Spinal cord (tissue), 10 donors: ENCODE measurements around the gene CCDC18. TPM values are rescaled to one million over a fixed set of nuclear protein-coding genes. Genes with fewer than 3 reads are reported as not detected.
"Not testable (repeated sequence)": the region's sequence is repeated elsewhere in the genome, so short reads cannot be mapped to it uniquely, and the experiment has no call there.

Source experiments
- DNase-seq, 6 donors: peaks; one replicate each; pipeline versions ENCODE4 v3.0.0 to v3.0.0-alpha.2; 2013 to 2015; ENCODE audit warnings: low spot score in 6 of 6, low read depth in 4 of 6
- H3K27ac ChIP-seq: one replicate; pipeline ENCODE4 v1.5.1; 2013; ENCODE audit warnings: low read depth, low read length, control low read depth
- H3K27me3 ChIP-seq: one replicate; pipeline ENCODE4 v1.6.1; 2013; ENCODE audit warnings: low read length; ENCODE audit not compliant: control insufficient read depth, insufficient read depth
- H3K36me3 ChIP-seq: one replicate; pipeline ENCODE4 v1.6.1; 2013; ENCODE audit warnings: low read length; ENCODE audit not compliant: control insufficient read depth, insufficient read depth
- H3K4me1 ChIP-seq: one replicate; pipeline ENCODE4 v1.6.1; 2013; ENCODE audit warnings: low read length; ENCODE audit not compliant: control insufficient read depth, insufficient read depth
- H3K4me3 ChIP-seq: one replicate; pipeline ENCODE4 v1.5.1; 2013; ENCODE audit warnings: low read depth, low read length, control low read depth
- H3K9me3 ChIP-seq: one replicate; pipeline ENCODE4 v1.6.1; 2013; ENCODE audit warnings: low read length; ENCODE audit not compliant: control insufficient read depth, insufficient read depth
- WGBS: methylation state at CpG from one replicate; pipeline ENCODE4 v1.1.5; 2013; ENCODE audit warnings: missing lambda C conversion rate; ENCODE audit not compliant: insufficient coverage; 5-methylcytosine and 5-hydroxymethylcytosine counted together
- polyA plus RNA-seq, 2 donors: library from polyadenylated mRNA; unstranded; fragments of 120-200 nt; gene quantifications; one replicate each; pipeline ENCODE4 v1.2.1, GENCODE V29; 2013; ENCODE audit not compliant: insufficient read length in 2 of 2
- total RNA-seq, 2 donors: library from RNA; depleted of rRNA in 1 of 2; stranded (reverse); fragments of 120-200 nt in 1 of 2; fragments of >200 nt in 1 of 2; gene quantifications; one replicate each; pipeline versions ENCODE4 v1.2.3 to v1.2.4, GENCODE V29; 2013 to 2014
- donor health status: healthy.

Gene CCDC18
- total and polyA plus RNA-seq, 4 donors: 4.8 to 9.4 (median 7.9) TPM

- H3K27ac ChIP-seq, H3K4me3 ChIP-seq, DNase-seq, H3K9me3 ChIP-seq, H3K27me3 ChIP-seq, H3K4me1 ChIP-seq, H3K36me3 ChIP-seq: not testable (repeated sequence)
- 97% methylated on average over 34 of the region's 36 CpGs for whole genome bisulfite sequencing
Observed at GRCh38 chr1:93170141-93170678, 10.3 kb upstream of the CCDC18 start.

GRCh38 chr1:93171549-93172034 is 8.9 kb upstream of the CCDC18 start:
- H3K9me3 ChIP-seq: peaks cover 5% of the 10 kb centered on the region
- no peaks in the 10 kb centered on the region for H3K27me3 ChIP-seq
- DNase-seq: no peak
- no peak overlapping the region for H3K27ac ChIP-seq
- no peak overlapping the region for H3K4me3 ChIP-seq
- peaks cover 7% of the 10 kb centered on the region for H3K36me3 ChIP-seq
- WGBS: no CpG with 5 or more reads among the region's 1 CpG
- no peaks in the 10 kb centered on the region for H3K4me1 ChIP-seq

- Histone ChIP-seq H3K4me3 (no peak overlapping the region), H3K36me3 (peaks cover 7% of the 10 kb centered on the region), H3K27me3 (no peaks in the 10 kb centered on the region), H3K4me1 (peaks cover 4% of the 10 kb centered on the region), H3K9me3 (peaks cover 3% of the 10 kb centered on the region), H3K27ac (no peak overlapping the region)
- no peak for DNase-seq
- WGBS: no CpG with 5 or more reads among the region's 1 CpG
Observed at GRCh38 chr1:93172778-93173177, 7.7 kb upstream of the CCDC18 start.

- not testable (repeated sequence) for DNase-seq, H3K9me3 ChIP-seq, H3K27me3 ChIP-seq, H3K36me3 ChIP-seq, H3K4me3 ChIP-seq, H3K27ac ChIP-seq, H3K4me1 ChIP-seq
- WGBS: no CpG with 5 or more reads among the region's 3 CpGs
Observed at GRCh38 chr1:93174638-93175037, 5.9 kb upstream of the CCDC18 start.

- peak overlapping the region; percentile 37 for H3K27ac ChIP-seq
- 48% methylated on average over 4 of the region's 4 CpGs for WGBS
Observed at GRCh38 chr1:93177991-93178390, 2.5 kb upstream of the CCDC18 start.

GRCh38 chr1:93178418-93178817 is 2.1 kb upstream of the CCDC18 start:
- no peaks in the 10 kb centered on the region for H3K27me3 ChIP-seq
- H3K9me3 ChIP-seq: no peaks in the 10 kb centered on the region
- H3K27ac ChIP-seq: peak overlapping the region; percentile 37
- H3K4me3 ChIP-seq: peak overlapping the region; percentile 99
- no peaks in the 10 kb centered on the region for H3K36me3 ChIP-seq
- DNase-seq: peak in 2 of 6 donors; percentile 3 to 8
- WGBS: no CpG with 5 or more reads among the region's 5 CpGs
- H3K4me1 ChIP-seq: peaks cover 11% of the 10 kb centered on the region

More at GRCh38 chr1:93177991-93178390, 2.5 kb upstream of the CCDC18 start:
- H3K36me3 ChIP-seq: no peaks in the 10 kb centered on the region
- H3K9me3 ChIP-seq: no peaks in the 10 kb centered on the region
- no peaks in the 10 kb centered on the region for H3K27me3 ChIP-seq
- peak overlapping the region; percentile 99 for H3K4me3 ChIP-seq
- H3K4me1 ChIP-seq: peaks cover 11% of the 10 kb centered on the region
- peak in 2 of 6 donors; percentile 5 to 6 for DNase-seq

GRCh38 chr1:93179886-93180722 is 420 bp upstream of the CCDC18 start, which contains the start of gene TMED5:
TMED5 (minus strand) TSS chr1:93180413; CDS start chr1:93180242, 171 bp downstream.
- no peaks in the 10 kb centered on the region for H3K36me3 ChIP-seq
- peak within 1 kb of the TSS; percentile 99 for H3K4me3 ChIP-seq
- WGBS: 0% methylated on average over 78 of the region's 78 CpGs
- no peaks in the 10 kb centered on the region for H3K27me3 ChIP-seq
- DNase-seq: peak; percentile 93 to 99 (median 96)
- H3K4me1 ChIP-seq: peaks cover 11% of the 10 kb centered on the region
- H3K27ac ChIP-seq: peak within 1 kb of the TSS; percentile 100
- H3K9me3 ChIP-seq: no peaks in the 10 kb centered on the region

GRCh38 chr1:93186667-93187066 is 6.1 kb downstream of the CCDC18 start:
- Histone ChIP-seq H3K9me3 (no peaks in the 10 kb centered on the region), H3K4me1 (no peaks in the 10 kb centered on the region), H3K27me3 (no peaks in the 10 kb centered on the region), H3K4me3 (no peak overlapping the region), H3K27ac (no peak overlapping the region), H3K36me3 (no peaks in the 10 kb centered on the region)
- WGBS: no CpG with 5 or more reads among the region's 1 CpG
- no peak for DNase-seq

- no peaks in the 10 kb centered on the region for H3K9me3 ChIP-seq
- no peaks in the 10 kb centered on the region for H3K4me1 ChIP-seq
- H3K27ac ChIP-seq: no peak overlapping the region
- H3K27me3 ChIP-seq: no peaks in the 10 kb centered on the region
- WGBS: no CpG with 5 or more reads among the region's 3 CpGs
- DNase-seq: no peak
- H3K36me3 ChIP-seq: no peaks in the 10 kb centered on the region
- no peak overlapping the region for H3K4me3 ChIP-seq
Observed at GRCh38 chr1:93190432-93190831, 9.9 kb downstream of the CCDC18 start.
